ENCODE results near the gene NACC2. TPM values are rescaled to one million over a fixed set of nuclear protein-coding genes. Genes with fewer than 3 reads are reported as not detected.
A peak's percentile ranks its signal among the peaks of the same experiment; 100 is the strongest.
"Not testable (repeated sequence)": the region's sequence is repeated elsewhere in the genome, so short reads cannot be mapped to it uniquely, and the experiment has no call there.

NACC2 gene
- polyA plus RNA-seq, 1 donor (not counting 4 experiments of a cell fraction or from before 2014, with no cell fraction given) = 4.6 TPM

DNA sequence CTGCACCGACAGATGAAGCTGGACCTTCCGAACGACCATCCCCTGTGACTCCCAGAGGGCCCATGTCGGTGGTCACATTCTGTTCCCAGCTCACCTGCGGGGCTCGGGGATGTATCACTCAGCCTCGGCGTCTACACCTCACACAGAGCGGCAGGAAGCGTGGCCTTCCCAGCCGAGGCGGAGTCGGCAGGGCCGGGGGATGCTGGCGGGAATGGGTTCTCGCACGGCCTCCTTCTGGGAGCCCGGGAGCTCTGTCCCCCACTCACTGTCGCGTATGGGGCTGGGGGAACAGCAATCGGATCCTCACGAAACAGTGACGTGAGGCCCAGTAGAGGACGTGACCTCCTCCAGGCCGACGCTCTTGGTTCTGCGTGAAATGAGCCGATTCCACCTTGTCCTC is 20.4 kb downstream of the NACC2 start:
- no peak overlapping the region for H3K9ac ChIP-seq (ENCODE audit: control insufficient read depth, extremely low read depth, insufficient read depth, low read length)
- no peak overlapping the region for H2AFZ ChIP-seq (ENCODE audit: control insufficient read depth, low read length)
- peaks cover 3 to 12% of the 10 kb centered on the region in 2 experiments for H3K36me3 ChIP-seq (ENCODE audit: control insufficient read depth in 2 of 2, extremely low read depth in 1 of 2, insufficient read depth in 2 of 2, low read length in 2 of 2)
- dilution Hi-C loops (cut with MboI; ENCODE audit: extremely low pct_ligation_motif_present, low sequenced_read_pairs) = no loop called here
- TF ChIP-seq CTCF (optimal IDR thresholded peaks at IDR 0.05 in 1 of 3, IDR thresholded peaks at IDR 0.05 in 1 of 3, conservative IDR thresholded peaks at IDR 0.05 in 1 of 3; ENCODE audit: extremely low read depth in 1 of 3, insufficient read depth in 2 of 3, low read length in 3 of 3) = no peak
- TF ChIP-seq EZH2 (IDR thresholded peaks at IDR 0.05; ENCODE audit: low read length) = no peak
- H3K27me3 ChIP-seq (ENCODE audit: control insufficient read depth, extremely low read depth, insufficient read depth, low read length) = no peaks in the 10 kb centered on the region
- no peaks in the 10 kb centered on the region for H3K4me1 ChIP-seq (ENCODE audit: control insufficient read depth, extremely low read depth, insufficient read depth, low read length)
- H3K9me3 ChIP-seq (ENCODE audit: control insufficient read depth, low read depth, low read length) = no peaks in the 10 kb centered on the region
- peaks cover 15% of the 10 kb centered on the region for H4K20me1 ChIP-seq (ENCODE audit: control insufficient read depth, extremely low read depth, insufficient read depth, low read length)
- H3K9me1 ChIP-seq (ENCODE audit: control insufficient read depth, extremely low read depth, insufficient read depth, low read length) = no peaks in the 10 kb centered on the region
- H3K27ac ChIP-seq (ENCODE audit: control insufficient read depth, insufficient read depth, low read length) = no peak overlapping the region
- H3K4me3 ChIP-seq (ENCODE audit: control insufficient read depth in 2 of 3, extremely low read depth in 1 of 3, insufficient read depth in 2 of 3, low read depth in 1 of 3, low read length in 3 of 3) = no peak overlapping the region
- DNase-seq (ENCODE audit: low read depth, low spot score) (no peak), FAIRE-seq (no peak)
- H3K79me2 ChIP-seq (ENCODE audit: control insufficient read depth, insufficient read depth, low read length) = peaks cover 59% of the 10 kb centered on the region
- no peak overlapping the region for H3K4me2 ChIP-seq (ENCODE audit: control insufficient read depth, extremely low read depth, insufficient read depth, low read depth, low read length)

DNA sequence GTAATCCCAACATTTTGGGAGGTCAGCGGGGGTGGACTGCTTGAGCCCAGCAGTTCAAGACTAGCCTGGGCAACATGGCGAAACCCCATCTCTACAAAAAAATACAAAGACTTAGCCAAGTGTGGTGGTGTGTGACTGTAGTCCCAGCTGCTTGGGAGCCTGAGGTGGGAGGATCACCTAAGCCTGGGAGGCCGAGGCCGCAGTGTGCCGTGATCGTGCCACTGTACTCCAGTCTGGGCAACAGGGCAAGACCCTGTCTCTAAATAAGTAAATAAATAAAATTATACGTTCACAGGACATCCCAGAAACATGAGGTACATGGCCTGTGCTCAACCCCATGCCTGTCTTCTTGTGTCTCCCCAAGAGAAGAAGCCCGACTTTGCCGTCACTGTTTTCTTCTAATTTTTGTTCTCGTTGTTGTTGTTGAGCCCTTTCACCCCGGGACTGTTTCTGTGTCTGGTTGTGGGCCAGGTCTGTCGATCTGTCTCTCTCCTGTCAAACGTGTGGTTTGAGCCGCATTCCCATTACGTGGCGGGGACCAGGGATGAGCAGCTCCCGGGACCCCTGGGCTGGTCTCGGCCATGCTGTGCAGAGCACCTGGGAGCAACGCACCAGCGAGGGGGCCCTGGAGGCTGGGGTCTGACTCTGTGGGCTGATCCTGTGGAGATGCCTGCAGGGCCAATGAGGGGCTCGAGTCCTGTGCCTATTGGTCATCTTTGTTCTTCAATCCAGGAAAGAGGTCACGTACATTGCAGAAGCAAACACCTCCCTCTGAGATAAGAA is 32.2 kb downstream of the NACC2 start:
- dilution Hi-C loops (cut with MboI; ENCODE audit: extremely low pct_ligation_motif_present, low sequenced_read_pairs) = no loop called here

DNA sequence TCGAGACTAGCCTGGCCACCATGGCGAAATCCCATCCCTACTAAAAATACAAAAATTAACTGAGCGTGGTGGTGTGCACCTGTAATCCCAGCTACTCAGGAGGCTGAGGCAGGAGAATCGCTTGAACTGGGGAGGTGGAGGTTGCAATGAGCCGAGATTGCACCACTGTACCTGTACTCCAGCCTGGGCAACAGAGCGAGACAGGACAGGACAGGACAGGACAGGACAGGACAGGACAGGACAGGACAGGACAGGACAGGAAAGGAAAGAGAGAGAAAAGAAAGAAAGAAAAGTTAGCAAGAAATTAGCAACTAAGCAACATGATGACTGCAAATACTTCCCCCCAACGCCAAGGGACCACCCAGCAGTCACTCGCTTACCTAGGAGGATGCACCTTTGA is 33.2 kb downstream of the NACC2 start:
- FAIRE-seq; H3K9ac ChIP-seq (ENCODE audit: control insufficient read depth, extremely low read depth, insufficient read depth, low read length); H2AFZ ChIP-seq (ENCODE audit: control insufficient read depth, low read length); H3K27ac ChIP-seq (ENCODE audit: control insufficient read depth, insufficient read depth, low read length); H3K4me3 ChIP-seq (ENCODE audit: control insufficient read depth in 2 of 3, extremely low read depth in 1 of 3, insufficient read depth in 2 of 3, low read depth in 1 of 3, low read length in 3 of 3); H3K36me3 ChIP-seq (ENCODE audit: control insufficient read depth in 2 of 2, extremely low read depth in 1 of 2, insufficient read depth in 2 of 2, low read length in 2 of 2); DNase-seq (ENCODE audit: low read depth, low spot score); H3K27me3 ChIP-seq (ENCODE audit: control insufficient read depth, extremely low read depth, insufficient read depth, low read length); H3K4me1 ChIP-seq (ENCODE audit: control insufficient read depth, extremely low read depth, insufficient read depth, low read length); dilution Hi-C loops (cut with MboI; ENCODE audit: extremely low pct_ligation_motif_present, low sequenced_read_pairs); H3K9me1 ChIP-seq (ENCODE audit: control insufficient read depth, extremely low read depth, insufficient read depth, low read length); H3K9me3 ChIP-seq (ENCODE audit: control insufficient read depth, low read depth, low read length): not testable (repeated sequence)
- Histone ChIP-seq H3K79me2 (ENCODE audit: control insufficient read depth, insufficient read depth, low read length) (peaks cover 67% of the 10 kb centered on the region), H3K4me2 (ENCODE audit: control insufficient read depth, extremely low read depth, insufficient read depth, low read depth, low read length) (peak overlapping the region; percentile 3), H4K20me1 (ENCODE audit: control insufficient read depth, extremely low read depth, insufficient read depth, low read length) (peaks cover 15% of the 10 kb centered on the region)

More for the DNA sequence above, 32.2 kb downstream of the NACC2 start:
- TF ChIP-seq EZH2 (IDR thresholded peaks at IDR 0.05; ENCODE audit: low read length) (no peak), CTCF (optimal IDR thresholded peaks at IDR 0.05 in 1 of 3, IDR thresholded peaks at IDR 0.05 in 1 of 3, conservative IDR thresholded peaks at IDR 0.05 in 1 of 3; ENCODE audit: extremely low read depth in 1 of 3, insufficient read depth in 2 of 3, low read length in 3 of 3) (no peak)
- peaks cover 0 to 5% of the 10 kb centered on the region in 2 experiments for H3K36me3 ChIP-seq (ENCODE audit: control insufficient read depth in 2 of 2, extremely low read depth in 1 of 2, insufficient read depth in 2 of 2, low read length in 2 of 2)
- H2AFZ ChIP-seq (ENCODE audit: control insufficient read depth, low read length) = no peak overlapping the region
- no peak overlapping the region for H3K4me2 ChIP-seq (ENCODE audit: control insufficient read depth, extremely low read depth, insufficient read depth, low read depth, low read length)
- no peak overlapping the region for H3K27ac ChIP-seq (ENCODE audit: control insufficient read depth, insufficient read depth, low read length)
- no peak for FAIRE-seq
- no peaks in the 10 kb centered on the region for H3K9me1 ChIP-seq (ENCODE audit: control insufficient read depth, extremely low read depth, insufficient read depth, low read length)
- H3K9ac ChIP-seq (ENCODE audit: control insufficient read depth, extremely low read depth, insufficient read depth, low read length) = no peak overlapping the region
- H3K9me3 ChIP-seq (ENCODE audit: control insufficient read depth, low read depth, low read length) = no peaks in the 10 kb centered on the region
- H4K20me1 ChIP-seq (ENCODE audit: control insufficient read depth, extremely low read depth, insufficient read depth, low read length) = peaks cover 15% of the 10 kb centered on the region
- DNase-seq (ENCODE audit: low read depth, low spot score) = no peak
- H3K4me1 ChIP-seq (ENCODE audit: control insufficient read depth, extremely low read depth, insufficient read depth, low read length) = peaks cover 5% of the 10 kb centered on the region
- H3K79me2 ChIP-seq (ENCODE audit: control insufficient read depth, insufficient read depth, low read length) = peaks cover 72% of the 10 kb centered on the region
- no peaks in the 10 kb centered on the region for H3K27me3 ChIP-seq (ENCODE audit: control insufficient read depth, extremely low read depth, insufficient read depth, low read length)
- no peak overlapping the region for H3K4me3 ChIP-seq (ENCODE audit: control insufficient read depth in 2 of 3, extremely low read depth in 1 of 3, insufficient read depth in 2 of 3, low read depth in 1 of 3, low read length in 3 of 3)
